ENCODE measurements around the gene SMPD1. TPM values are rescaled to one million over a fixed set of nuclear protein-coding genes. Genes with fewer than 3 reads are reported as not detected.

Gene SMPD1
- total and polyA plus RNA-seq, 2 of the 4 experiments (the other 2 are of a cell fraction): 19.5 to 108 TPM

DNA sequence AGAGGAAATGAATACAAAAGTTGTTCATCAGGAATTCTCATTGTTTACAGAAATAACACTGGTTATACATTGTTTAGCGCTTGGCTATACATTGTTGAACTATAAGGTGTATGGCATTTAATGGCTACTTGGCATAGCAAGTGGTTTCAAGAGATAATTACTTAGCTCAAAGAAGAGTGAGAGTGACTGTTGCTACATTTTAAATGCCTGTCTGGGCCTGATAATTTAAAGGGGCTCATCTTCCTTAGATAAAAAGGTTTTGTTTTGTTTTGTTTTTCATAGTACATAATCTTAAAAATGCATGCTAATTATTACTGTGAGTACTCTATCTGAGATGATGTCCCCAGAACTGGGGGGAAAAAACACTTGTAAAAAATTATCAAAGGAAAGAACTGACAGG, 1.5 kb upstream of the SMPD1 start:
- Histone ChIP-seq H3K9ac (ENCODE audit: low read depth, low read length) (no peak overlapping the region), H3K14ac (replicated peaks; ENCODE audit: low read depth, low read length) (0 out of 2 replicates have a peak overlapping the region, but pooled peaks have one; percentile 57), H4K91ac (ENCODE audit: insufficient read depth, low read depth, low read length) (no peak overlapping the region), H2BK5ac (ENCODE audit: low read depth, low read length, poor library complexity, severe bottlenecking) (no peak overlapping the region), H2AFZ (replicated peaks; ENCODE audit: low read length, poor library complexity) (no peak overlapping the region), H4K20me1 (ENCODE audit: insufficient read depth, low read length) (no peaks in the 10 kb centered on the region), H2AK5ac (ENCODE audit: low read depth, low read length) (no peak overlapping the region), H2AK9ac (replicated peaks; ENCODE audit: low read depth, low read length, poor library complexity) (no peak overlapping the region), H3K27me3 (ENCODE audit: control insufficient read depth, insufficient read depth, low read length) (no peaks in the 10 kb centered on the region), H2BK120ac (ENCODE audit: low read depth, low read length) (peak overlapping the region; percentile 33; the same call in 1 of the 2 replicates), H3K4me3 (ENCODE audit: insufficient read depth, low read depth, low read length) (no peak overlapping the region), H3K4me2 (ENCODE audit: low read depth, low read length) (no peak overlapping the region), H2BK15ac (ENCODE audit: low read depth, low read length) (no peak overlapping the region), H3K4ac (ENCODE audit: low read depth, low read length) (no peak overlapping the region), H3K36me3 (ENCODE audit: control insufficient read depth, insufficient read depth, low read length) (peaks cover 3% of the 10 kb centered on the region; the same call in 1 of the 2 replicates), H3K27ac (ENCODE audit: insufficient read depth, low read length) (no peak overlapping the region), H3K4me1 (ENCODE audit: control insufficient read depth, insufficient read depth, low read length) (peaks cover 6% of the 10 kb centered on the region), H3K23ac (ENCODE audit: low read depth, low read length) (no peak overlapping the region), H3K18ac (ENCODE audit: low read depth, low read length) (no peak overlapping the region), H3K9me1 (ENCODE audit: insufficient read depth, low read length) (peaks cover 14% of the 10 kb centered on the region), H4K5ac (ENCODE audit: low read depth, low read length) (no peak overlapping the region), H2BK20ac (ENCODE audit: low read depth, low read length) (no peak overlapping the region), H4K8ac (ENCODE audit: low read depth in 2 of 2, low read length in 2 of 2) (no peak overlapping the region), H3K9me3 (ENCODE audit: control insufficient read depth, insufficient read depth, low read length) (no peaks in the 10 kb centered on the region), H3K79me1 (ENCODE audit: low read depth in 1 of 2, low read length in 2 of 2) (peaks cover 5 to 25% of the 10 kb centered on the region in 2 experiments; a peak in 2 of 4 replicates), H3K56ac (ENCODE audit: extremely low read depth, insufficient read depth, low read length) (no peak overlapping the region)
- dilution Hi-C loops (cut with HindIII; ENCODE audit: low sequenced_read_pairs, unreplicated experiment) (no loop called here), intact Hi-C loops (cut with micrococcal nuclease) (no loop called here), in situ Hi-C loops (cut with MboI; ENCODE audit: low sequenced_read_pairs) (loop anchor here (10.0 kb wide), 1 partner anchor 296 kb away; the partner anchor contains the start of gene MRPL17)
- BruUV-seq (replicated peaks): no TSS peak
- CTCF ChIA-PET: interaction anchor here (1.0 to 4.2 kb wide), 4 partner anchors 10 to 225 kb away, joined by 3 to 16 read pairs (median 10); no protein-coding TSS in a partner anchor
- TF ChIP-seq NFE2L2 (IDR thresholded peaks at IDR 0.05; ENCODE audit: low read depth, low read length): no peak
- DNase-seq: no peak
- 100% methylated on average over 1 of the region's 1 CpG; no CpG with 5 or more reads in 1 of the 2 experiments for WGBS, 2 experiments (ENCODE audit: extremely low coverage in 2 of 2, insufficient read length in 1 of 2)
- POLR2A ChIA-PET (ENCODE audit: unreplicated experiment): no interaction called here
- ATAC-seq (ENCODE audit: low read depth): no peak
